HG02970 (cell line): ENCODE data around the gene RPL13A.
"Not testable (repeated sequence)": the region's sequence is repeated elsewhere in the genome, so short reads cannot be mapped to it uniquely, and the experiment has no call there.

Source experiments
- ATAC-seq: cut with Tn5 transposase; IDR thresholded peaks from one replicate; pipeline ENCODE4 v1.9.1; 2021; ENCODE audit warnings: mild to moderate bottlenecking, moderate library complexity, moderate number of reproducible peaks; ENCODE audit not compliant: unreplicated experiment, low FRiP score

RPL13A gene

GRCh38 chr19:49455773-49456172 is 31.6 kb upstream of the RPL13A start:
- ATAC-seq = no peak

- no peak for ATAC-seq
These were observed 31.1 kb upstream of the RPL13A start for GRCh38 chr19:49456326-49456725.

- no peak for ATAC-seq
These were observed 28.9 kb upstream of the RPL13A start for GRCh38 chr19:49458567-49458903.

- ATAC-seq = no peak
These were observed 28.0 kb upstream of the RPL13A start for GRCh38 chr19:49459388-49459787.

GRCh38 chr19:49461130-49461529 is 26.3 kb upstream of the RPL13A start:
- ATAC-seq = not testable (repeated sequence)

GRCh38 chr19:49461656-49462055 is 25.8 kb upstream of the RPL13A start:
- no peak for ATAC-seq

GRCh38 chr19:49462492-49462891 is 24.9 kb upstream of the RPL13A start:
- no peak for ATAC-seq

- ATAC-seq = no peak
These were observed 23.3 kb upstream of the RPL13A start for GRCh38 chr19:49463960-49464740.

- no peak for ATAC-seq
These were observed 22.0 kb upstream of the RPL13A start for GRCh38 chr19:49465371-49465770.

- ATAC-seq = no peak
These were observed 19.2 kb upstream of the RPL13A start for GRCh38 chr19:49468199-49468598.

GRCh38 chr19:49468746-49469447 is 18.5 kb upstream of the RPL13A start:
- peak; percentile 45 for ATAC-seq

GRCh38 chr19:49469828-49470614 is 17.4 kb upstream of the RPL13A start:
- ATAC-seq = no peak

GRCh38 chr19:49470615-49470978 is 16.8 kb upstream of the RPL13A start:
- no peak for ATAC-seq

- no peak for ATAC-seq
These were observed 14.5 kb upstream of the RPL13A start for GRCh38 chr19:49472936-49473335.

- not testable (repeated sequence) for ATAC-seq
These were observed 13.9 kb upstream of the RPL13A start for GRCh38 chr19:49473501-49473867.

GRCh38 chr19:49473868-49474541 is 13.4 kb upstream of the RPL13A start, which contains the start of gene FLT3LG:
TSS of gene FLT3LG (plus strand) at chr19:49474215. CDS start at chr19:49474640, 425 bp downstream.
- ATAC-seq = peak; percentile 73

GRCh38 chr19:49474542-49474924 is 12.9 kb upstream of the RPL13A start:
- no peak for ATAC-seq

GRCh38 chr19:49475191-49475917 is 12.1 kb upstream of the RPL13A start:
- ATAC-seq = no peak

GRCh38 chr19:49475995-49476880 is 11.2 kb upstream of the RPL13A start:
- no peak for ATAC-seq
